ENCODE measurements around the gene LIPM.

DNA sequence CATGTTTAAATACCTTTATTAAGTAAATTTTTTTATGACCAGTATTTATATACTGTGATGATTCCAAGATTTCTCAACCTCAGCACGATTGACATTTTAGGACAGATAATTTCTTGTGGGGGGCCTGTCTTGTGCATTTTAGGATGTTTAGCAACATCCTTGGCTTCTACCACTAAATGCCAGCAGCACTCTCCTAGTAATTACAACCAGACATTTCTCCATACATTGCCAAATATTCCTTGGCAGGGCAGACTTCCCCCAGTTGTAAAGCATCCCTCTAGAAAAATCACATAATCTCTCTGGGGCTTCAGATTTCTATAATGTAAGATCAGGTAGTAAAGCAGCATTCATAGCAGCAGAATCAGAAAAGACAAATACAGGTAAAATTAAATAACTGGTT is 7.8 kb upstream of the LIPM start:
- TF ChIP-seq TAF1 (IDR thresholded peaks at IDR 0.05; ENCODE audit: low read depth, low read length) (no peak), POLR2A (IDR thresholded peaks at IDR 0.05; ENCODE audit: low read depth, low read length) (no peak), POLR2AphosphoS5 (IDR thresholded peaks at IDR 0.05; ENCODE audit: low read depth, low read length) (no peak)

All from GM12891 (cell line).